ENCODE data around the gene EPS8L2.

Gene EPS8L2

GRCh38 chr11:766106-766935 is 60.3 kb downstream of the EPS8L2 start:
- Histone ChIP-seq H4K20me1 (ENCODE audit: insufficient read depth) (no peaks in the 10 kb centered on the region), H3K4me3 (IDR thresholded peaks at IDR 0.05; ENCODE audit: insufficient read depth, low read depth, low read length) (no peak overlapping the region), H2AFZ (ENCODE audit: low read depth) (no peak overlapping the region), H3K36me3 (ENCODE audit: insufficient read depth) (peaks cover 4% of the 10 kb centered on the region; the same call in 1 of the 2 replicates), H3K4me1 (ENCODE audit: low read depth, poor library complexity, severe bottlenecking) (peaks cover 14% of the 10 kb centered on the region), H3K27ac (no peak overlapping the region), H3K9ac (no peak overlapping the region), H3K27me3 (ENCODE audit: insufficient read depth, low read depth) (no peaks in the 10 kb centered on the region), H3K79me2 (ENCODE audit: insufficient read depth, low read depth) (no peaks in the 10 kb centered on the region; the same call in 1 of the 2 replicates), H3K4me2 (no peak overlapping the region)
- no peak for TF ChIP-seq CTCF (conservative IDR thresholded peaks at IDR 0.05; ENCODE audit: low read depth, low read length)

- no peak overlapping the region for H3K4me3 ChIP-seq (IDR thresholded peaks at IDR 0.05; ENCODE audit: insufficient read depth, low read depth, low read length)
- no peak overlapping the region for H3K9ac ChIP-seq
- H3K27ac ChIP-seq: no peak overlapping the region
- no peak for TF ChIP-seq CTCF (conservative IDR thresholded peaks at IDR 0.05; ENCODE audit: low read depth, low read length)
- peaks cover 4% of the 10 kb centered on the region; the same call in 1 of the 2 replicates for H3K36me3 ChIP-seq (ENCODE audit: insufficient read depth)
- H3K79me2 ChIP-seq (ENCODE audit: insufficient read depth, low read depth): no peaks in the 10 kb centered on the region; the same call in 1 of the 2 replicates
- H3K4me1 ChIP-seq (ENCODE audit: low read depth, poor library complexity, severe bottlenecking): peaks cover 12% of the 10 kb centered on the region
- H3K27me3 ChIP-seq (ENCODE audit: insufficient read depth, low read depth): no peaks in the 10 kb centered on the region
- no peak overlapping the region for H2AFZ ChIP-seq (ENCODE audit: low read depth)
- no peaks in the 10 kb centered on the region for H4K20me1 ChIP-seq (ENCODE audit: insufficient read depth)
- no peak overlapping the region for H3K4me2 ChIP-seq
Measured at GRCh38 chr11:766936-767210, 60.8 kb downstream of the EPS8L2 start.

- H3K36me3 ChIP-seq (ENCODE audit: insufficient read depth): 0 out of 2 replicates have a peak, but pooled peaks cover 4% of the 10 kb centered on the region
Measured at GRCh38 chr11:767238-767637, 61.2 kb downstream of the EPS8L2 start.

GRCh38 chr11:769887-770641 is 64.0 kb downstream of the EPS8L2 start:
- H3K4me2 ChIP-seq: no peak overlapping the region
- no peak for TF ChIP-seq CTCF (conservative IDR thresholded peaks at IDR 0.05; ENCODE audit: low read depth, low read length)
- H2AFZ ChIP-seq (ENCODE audit: low read depth): no peak overlapping the region
- H3K79me2 ChIP-seq (ENCODE audit: insufficient read depth, low read depth): peaks cover 24% of the 10 kb centered on the region; the same call in 1 of the 2 replicates
- 0 out of 2 replicates have a peak, but pooled peaks cover 4% of the 10 kb centered on the region for H3K36me3 ChIP-seq (ENCODE audit: insufficient read depth)
- no peak overlapping the region for H3K27ac ChIP-seq
- no peaks in the 10 kb centered on the region for H3K27me3 ChIP-seq (ENCODE audit: insufficient read depth, low read depth)
- H4K20me1 ChIP-seq (ENCODE audit: insufficient read depth): no peaks in the 10 kb centered on the region
- no peak overlapping the region for H3K4me3 ChIP-seq (IDR thresholded peaks at IDR 0.05; ENCODE audit: insufficient read depth, low read depth, low read length)
- no peak overlapping the region for H3K9ac ChIP-seq
- H3K4me1 ChIP-seq (ENCODE audit: low read depth, poor library complexity, severe bottlenecking): no peaks in the 10 kb centered on the region

More at GRCh38 chr11:767238-767637, 61.2 kb downstream of the EPS8L2 start:
- TF ChIP-seq CTCF (conservative IDR thresholded peaks at IDR 0.05; ENCODE audit: low read depth, low read length): no peak
- H3K9ac ChIP-seq: no peak overlapping the region
- H3K27me3 ChIP-seq (ENCODE audit: insufficient read depth, low read depth): no peaks in the 10 kb centered on the region
- peaks cover 8% of the 10 kb centered on the region for H3K4me1 ChIP-seq (ENCODE audit: low read depth, poor library complexity, severe bottlenecking)
- H3K4me3 ChIP-seq (IDR thresholded peaks at IDR 0.05; ENCODE audit: insufficient read depth, low read depth, low read length): no peak overlapping the region
- no peak overlapping the region for H2AFZ ChIP-seq (ENCODE audit: low read depth)
- H3K4me2 ChIP-seq: no peak overlapping the region
- no peaks in the 10 kb centered on the region for H4K20me1 ChIP-seq (ENCODE audit: insufficient read depth)
- H3K27ac ChIP-seq: no peak overlapping the region
- H3K79me2 ChIP-seq (ENCODE audit: insufficient read depth, low read depth): no peaks in the 10 kb centered on the region; the same call in 1 of the 2 replicates
